ENCODE measurements around the gene PSG5.
"Not testable (repeated sequence)": the region's sequence is repeated elsewhere in the genome, so short reads cannot be mapped to it uniquely, and the experiment has no call there.

PSG5 gene

GRCh38 chr19:43186311-43186935 is at the start of gene PSG5:
Gene PSG5, minus strand, starts transcription at chr19:43186536. Its CDS starts 131 bp downstream, at chr19:43186405.
- H3K9me3 Mint-ChIP-seq, ATAC-seq, H3K4me3 Mint-ChIP-seq, H3K27ac Mint-ChIP-seq, H3K4me1 Mint-ChIP-seq, H3K36me3 Mint-ChIP-seq: not testable (repeated sequence)
- peaks cover 24% of the 10 kb centered on the region for H3K27me3 Mint-ChIP-seq

- not testable (repeated sequence) for H3K4me3 Mint-ChIP-seq, H3K27ac Mint-ChIP-seq, ATAC-seq, H3K36me3 Mint-ChIP-seq, H3K4me1 Mint-ChIP-seq, H3K27me3 Mint-ChIP-seq
- H3K9me3 Mint-ChIP-seq, result peaks cover 21% of the 10 kb centered on the region
Observed at GRCh38 chr19:43235686-43236085, 49.4 kb upstream of the PSG5 start.

GRCh38 chr19:43229315-43229714 is 43.0 kb upstream of the PSG5 start:
- no peaks in the 10 kb centered on the region for H3K27me3 Mint-ChIP-seq
- ATAC-seq, result no peak
- H3K4me1 Mint-ChIP-seq, result no peaks in the 10 kb centered on the region
- no peak overlapping the region for H3K27ac Mint-ChIP-seq
- no peak overlapping the region for H3K4me3 Mint-ChIP-seq
- H3K36me3 Mint-ChIP-seq, result no peaks in the 10 kb centered on the region
- H3K9me3 Mint-ChIP-seq, result peaks cover 26% of the 10 kb centered on the region

- H3K9me3 Mint-ChIP-seq, result peaks cover 26% of the 10 kb centered on the region
- ATAC-seq, H3K4me1 Mint-ChIP-seq, H3K27me3 Mint-ChIP-seq, H3K4me3 Mint-ChIP-seq, H3K27ac Mint-ChIP-seq, H3K36me3 Mint-ChIP-seq: not testable (repeated sequence)
Observed at GRCh38 chr19:43228730-43229129, 42.4 kb upstream of the PSG5 start.

GRCh38 chr19:43226986-43227385 is 40.6 kb upstream of the PSG5 start:
- H3K4me1 Mint-ChIP-seq, H3K4me3 Mint-ChIP-seq, H3K27ac Mint-ChIP-seq, H3K27me3 Mint-ChIP-seq, ATAC-seq, H3K36me3 Mint-ChIP-seq: not testable (repeated sequence)
- peaks cover 23% of the 10 kb centered on the region for H3K9me3 Mint-ChIP-seq

- no peaks in the 10 kb centered on the region for H3K36me3 Mint-ChIP-seq
- no peaks in the 10 kb centered on the region for H3K4me1 Mint-ChIP-seq
- H3K27me3 Mint-ChIP-seq, result no peaks in the 10 kb centered on the region
- no peak for ATAC-seq
- H3K9me3 Mint-ChIP-seq, result peaks cover 23% of the 10 kb centered on the region
- no peak overlapping the region for H3K4me3 Mint-ChIP-seq
- no peak overlapping the region for H3K27ac Mint-ChIP-seq
Observed at GRCh38 chr19:43224855-43225253, 38.5 kb upstream of the PSG5 start.

GRCh38 chr19:43224201-43224854 is 38.0 kb upstream of the PSG5 start:
- H3K4me1 Mint-ChIP-seq, H3K36me3 Mint-ChIP-seq, H3K27ac Mint-ChIP-seq, H3K27me3 Mint-ChIP-seq, ATAC-seq, H3K4me3 Mint-ChIP-seq: not testable (repeated sequence)
- peaks cover 19% of the 10 kb centered on the region for H3K9me3 Mint-ChIP-seq

GRCh38 chr19:43221891-43222290 is 35.6 kb upstream of the PSG5 start:
- not testable (repeated sequence) for H3K4me3 Mint-ChIP-seq, H3K36me3 Mint-ChIP-seq, H3K27me3 Mint-ChIP-seq, H3K4me1 Mint-ChIP-seq, ATAC-seq, H3K27ac Mint-ChIP-seq
- H3K9me3 Mint-ChIP-seq, result peaks cover 11% of the 10 kb centered on the region

- not testable (repeated sequence) for H3K27ac Mint-ChIP-seq, ATAC-seq, H3K27me3 Mint-ChIP-seq, H3K4me1 Mint-ChIP-seq, H3K4me3 Mint-ChIP-seq, H3K36me3 Mint-ChIP-seq
- H3K9me3 Mint-ChIP-seq, result peaks cover 12% of the 10 kb centered on the region
Observed at GRCh38 chr19:43219136-43219535, 32.8 kb upstream of the PSG5 start.

GRCh38 chr19:43215881-43216280 is 29.5 kb upstream of the PSG5 start:
- not testable (repeated sequence) for H3K27me3 Mint-ChIP-seq, H3K27ac Mint-ChIP-seq, ATAC-seq, H3K4me1 Mint-ChIP-seq, H3K9me3 Mint-ChIP-seq, H3K4me3 Mint-ChIP-seq, H3K36me3 Mint-ChIP-seq

- H3K36me3 Mint-ChIP-seq, result no peaks in the 10 kb centered on the region
- no peak for ATAC-seq
- H3K4me3 Mint-ChIP-seq, result no peak overlapping the region
- H3K27me3 Mint-ChIP-seq, result peaks cover 15% of the 10 kb centered on the region
- H3K27ac Mint-ChIP-seq, result no peak overlapping the region
- no peaks in the 10 kb centered on the region for H3K4me1 Mint-ChIP-seq
- peaks cover 4% of the 10 kb centered on the region for H3K9me3 Mint-ChIP-seq
Observed at GRCh38 chr19:43207991-43208390, 21.7 kb upstream of the PSG5 start.

- ATAC-seq, H3K4me3 Mint-ChIP-seq, H3K9me3 Mint-ChIP-seq, H3K36me3 Mint-ChIP-seq, H3K27ac Mint-ChIP-seq, H3K4me1 Mint-ChIP-seq: not testable (repeated sequence)
- peaks cover 15% of the 10 kb centered on the region for H3K27me3 Mint-ChIP-seq
Observed at GRCh38 chr19:43207174-43207573, 20.8 kb upstream of the PSG5 start.

- not testable (repeated sequence) for H3K4me1 Mint-ChIP-seq, H3K4me3 Mint-ChIP-seq, H3K9me3 Mint-ChIP-seq, H3K27ac Mint-ChIP-seq, ATAC-seq, H3K36me3 Mint-ChIP-seq
- peaks cover 13% of the 10 kb centered on the region for H3K27me3 Mint-ChIP-seq
Observed at GRCh38 chr19:43205471-43206105, 19.3 kb upstream of the PSG5 start, which contains the start of gene PSG4. Gene PSG4, minus strand, starts transcription at chr19:43205638. Its CDS starts 102 bp downstream, at chr19:43205536.

- H3K36me3 Mint-ChIP-seq, H3K9me3 Mint-ChIP-seq, H3K4me3 Mint-ChIP-seq, H3K27me3 Mint-ChIP-seq, ATAC-seq, H3K27ac Mint-ChIP-seq, H3K4me1 Mint-ChIP-seq: not testable (repeated sequence)
Observed at GRCh38 chr19:43203611-43204010, 17.3 kb upstream of the PSG5 start.

GRCh38 chr19:43201891-43202290 is 15.6 kb upstream of the PSG5 start:
- not testable (repeated sequence) for H3K4me3 Mint-ChIP-seq, H3K27ac Mint-ChIP-seq, H3K27me3 Mint-ChIP-seq, H3K36me3 Mint-ChIP-seq, H3K9me3 Mint-ChIP-seq, ATAC-seq, H3K4me1 Mint-ChIP-seq

GRCh38 chr19:43201337-43201801 is 15.0 kb upstream of the PSG5 start:
- H3K4me1 Mint-ChIP-seq, H3K27ac Mint-ChIP-seq, H3K27me3 Mint-ChIP-seq, H3K4me3 Mint-ChIP-seq, ATAC-seq, H3K36me3 Mint-ChIP-seq, H3K9me3 Mint-ChIP-seq: not testable (repeated sequence)
